Body of pancreas (tissue), 4 donors: ENCODE data around the gene PHRF1.

Experiments used
- POLR2A ChIP-seq, 3 donors: fragments of 450-650 bp; IDR thresholded peaks; one replicate each; pipeline ENCODE4 v1.6.1; 2016; ENCODE audit warnings: antibody characterized with exemption in 3 of 3, mild to moderate bottlenecking in 2 of 3
- TF ChIP-seq, protein P1 (sequence below), 7 experiments: fragments of 450-650 bp in 4 of 7; fragments of 200-600 bp in 3 of 7; sonication (generic) in 3 of 7; IDR thresholded peaks; one replicate each; pipeline ENCODE4 v1.5.1; 2016 to 2019; ENCODE audit warnings: antibody characterized with exemption in 7 of 7

GRCh38 chr11:614021-614622 lies 37.9 kb downstream of the PHRF1 start:
- TF ChIP-seq, protein P1, sequence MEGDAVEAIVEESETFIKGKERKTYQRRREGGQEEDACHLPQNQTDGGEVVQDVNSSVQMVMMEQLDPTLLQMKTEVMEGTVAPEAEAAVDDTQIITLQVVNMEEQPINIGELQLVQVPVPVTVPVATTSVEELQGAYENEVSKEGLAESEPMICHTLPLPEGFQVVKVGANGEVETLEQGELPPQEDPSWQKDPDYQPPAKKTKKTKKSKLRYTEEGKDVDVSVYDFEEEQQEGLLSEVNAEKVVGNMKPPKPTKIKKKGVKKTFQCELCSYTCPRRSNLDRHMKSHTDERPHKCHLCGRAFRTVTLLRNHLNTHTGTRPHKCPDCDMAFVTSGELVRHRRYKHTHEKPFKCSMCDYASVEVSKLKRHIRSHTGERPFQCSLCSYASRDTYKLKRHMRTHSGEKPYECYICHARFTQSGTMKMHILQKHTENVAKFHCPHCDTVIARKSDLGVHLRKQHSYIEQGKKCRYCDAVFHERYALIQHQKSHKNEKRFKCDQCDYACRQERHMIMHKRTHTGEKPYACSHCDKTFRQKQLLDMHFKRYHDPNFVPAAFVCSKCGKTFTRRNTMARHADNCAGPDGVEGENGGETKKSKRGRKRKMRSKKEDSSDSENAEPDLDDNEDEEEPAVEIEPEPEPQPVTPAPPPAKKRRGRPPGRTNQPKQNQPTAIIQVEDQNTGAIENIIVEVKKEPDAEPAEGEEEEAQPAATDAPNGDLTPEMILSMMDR (IDR thresholded peaks at IDR 0.05) = no peak
- TF ChIP-seq POLR2A (IDR thresholded peaks at IDR 0.05) = no peak
